Measurements from ENCODE around the gene ARHGEF4. TPM values are rescaled to one million over a fixed set of nuclear protein-coding genes. Genes with fewer than 3 reads are reported as not detected.

ARHGEF4 gene
- polyA plus RNA-seq, 3 donors: 8.9 to 19.8 (median 13.3) TPM

GRCh38 chr2:130870779-130871178, 34.1 kb downstream of the ARHGEF4 start:
- 76 to 86% (median 83%) methylated on average over 7 of the region's 7 CpGs for WGBS, 3 donors
- H3K27ac ChIP-seq (ENCODE audit: low read depth, low read length): no peak overlapping the region

- no peak overlapping the region for H3K27ac ChIP-seq (ENCODE audit: low read depth, low read length)
- WGBS, 3 donors: 78 to 87% (median 83%) methylated on average over 20 of the region's 20 CpGs
Measured at GRCh38 chr2:130871843-130872740, 35.4 kb downstream of the ARHGEF4 start.

GRCh38 chr2:130872741-130873125, 36.0 kb downstream of the ARHGEF4 start:
- no peak overlapping the region for H3K27ac ChIP-seq (ENCODE audit: low read depth, low read length)
- 74 to 81% (median 75%) methylated on average over 6 of the region's 6 CpGs for WGBS, 3 donors

- no peak overlapping the region for H3K27ac ChIP-seq (ENCODE audit: low read depth, low read length)
- WGBS, 3 donors: 40 to 49% (median 44%) methylated on average over 9 of the region's 9 CpGs
Measured at GRCh38 chr2:130873700-130874346, 37.1 kb downstream of the ARHGEF4 start.

- H3K27ac ChIP-seq (ENCODE audit: low read depth, low read length): no peak overlapping the region
- WGBS, 3 donors: 81 to 85% (median 83%) methylated on average over 3 of the region's 3 CpGs
Measured at GRCh38 chr2:130874512-130874911, 37.8 kb downstream of the ARHGEF4 start.

GRCh38 chr2:130875935-130876334, 39.2 kb downstream of the ARHGEF4 start:
- 88 to 91% (median 89%) methylated on average over 9 of the region's 9 CpGs for WGBS, 3 donors
- no peak overlapping the region for H3K27ac ChIP-seq (ENCODE audit: low read depth, low read length)

GRCh38 chr2:130877258-130877657, 40.5 kb downstream of the ARHGEF4 start:
- no peak overlapping the region for H3K27ac ChIP-seq (ENCODE audit: low read depth, low read length)
- 82 to 90% (median 87%) methylated on average over 5 of the region's 5 CpGs for WGBS, 3 donors

- WGBS, 3 donors: 60 to 70% (median 66%) methylated on average over 3 of the region's 3 CpGs
- no peak overlapping the region for H3K27ac ChIP-seq (ENCODE audit: low read depth, low read length)
Measured at GRCh38 chr2:130878316-130878715, 41.6 kb downstream of the ARHGEF4 start.

- 77 to 91% (median 85%) methylated on average over 2 of the region's 2 CpGs for WGBS, 3 donors
- no peak overlapping the region for H3K27ac ChIP-seq (ENCODE audit: low read depth, low read length)
Measured at GRCh38 chr2:130878933-130879332, 42.2 kb downstream of the ARHGEF4 start.

- 69 to 78% (median 76%) methylated on average over 6 of the region's 6 CpGs for WGBS, 3 donors
- no peak overlapping the region for H3K27ac ChIP-seq (ENCODE audit: low read depth, low read length)
Measured at GRCh38 chr2:130882111-130882690, 45.5 kb downstream of the ARHGEF4 start.

- no peak overlapping the region for H3K27ac ChIP-seq (ENCODE audit: low read depth, low read length)
- WGBS, 3 donors: 74 to 81% (median 78%) methylated on average over 6 of the region's 6 CpGs
Measured at GRCh38 chr2:130882991-130883390, 46.3 kb downstream of the ARHGEF4 start.

- no peak overlapping the region for H3K27ac ChIP-seq (ENCODE audit: low read depth, low read length)
- 67 to 85% (median 71%) methylated on average over 4 of the region's 4 CpGs for WGBS, 3 donors
Measured at GRCh38 chr2:130883496-130883895, 46.8 kb downstream of the ARHGEF4 start.

GRCh38 chr2:130884013-130884412, 47.3 kb downstream of the ARHGEF4 start:
- no peak overlapping the region for H3K27ac ChIP-seq (ENCODE audit: low read depth, low read length)
- 57 to 86% (median 64%) methylated on average over 4 of the region's 4 CpGs for WGBS, 3 donors

- H3K27ac ChIP-seq (ENCODE audit: low read depth, low read length): no peak overlapping the region
- WGBS, 3 donors: 59 to 85% (median 70%) methylated on average over 7 of the region's 7 CpGs
Measured at GRCh38 chr2:130884503-130884902, 47.8 kb downstream of the ARHGEF4 start.

GRCh38 chr2:130887643-130888042, 50.9 kb downstream of the ARHGEF4 start:
- no peak overlapping the region for H3K27ac ChIP-seq (ENCODE audit: low read depth, low read length)
- 87 to 91% (median 89%) methylated on average over 6 of the region's 6 CpGs for WGBS, 3 donors

- no peak overlapping the region for H3K27ac ChIP-seq (ENCODE audit: low read depth, low read length)
- 77 to 86% (median 83%) methylated on average over 5 of the region's 5 CpGs for WGBS, 3 donors
Measured at GRCh38 chr2:130890941-130891669, 54.4 kb downstream of the ARHGEF4 start.

- 62 to 74% (median 63%) methylated on average over 4 of the region's 4 CpGs for WGBS, 3 donors
- no peak overlapping the region for H3K27ac ChIP-seq (ENCODE audit: low read depth, low read length)
Measured at GRCh38 chr2:130891966-130892365, 55.3 kb downstream of the ARHGEF4 start.
